Neural cell (in vitro differentiated cells): Measurements from ENCODE around the gene HVCN1. TPM values are rescaled to one million over a fixed set of nuclear protein-coding genes. Genes with fewer than 3 reads are reported as not detected.

Experiments
- H2AFZ ChIP-seq: fragments of 200-600, 300-800 bp; sonication (generic), shearing (Covaris generic); 2 replicates; pipeline ENCODE4 v1.6.0; 2014; ENCODE audit warnings: low read depth, mild to moderate bottlenecking, antibody characterized with exemption, low read length, moderate library complexity
- H3F3A ChIP-seq: fragments of 200-600 bp; shearing (Covaris generic); 2 replicates; pipeline ENCODE4 v1.6.1; 2016; ENCODE audit warnings: mild to moderate bottlenecking, moderate library complexity, mixed read lengths, antibody characterized with exemption, low read length; ENCODE audit not compliant: insufficient read depth, poor library complexity, severe bottlenecking
- H3K27ac ChIP-seq: fragments of 200-600, 300-800 bp; sonication (generic), shearing (Covaris generic); 2 replicates; pipeline ENCODE4 v1.5.1; 2014; ENCODE audit warnings: mild to moderate bottlenecking, low read length, moderate library complexity
- H3K27me3 ChIP-seq: fragments of 300-800, 200-600 bp; sonication (generic), shearing (Covaris generic); 2 replicates; pipeline ENCODE4 v1.6.0; 2014; ENCODE audit warnings: mild to moderate bottlenecking, low read depth, low read length, moderate library complexity; ENCODE audit not compliant: insufficient read depth
- H3K36me3 ChIP-seq: fragments of 300-800, 200-600 bp; sonication (generic), shearing (Covaris generic); 2 replicates; pipeline ENCODE4 v1.5.1; 2014; ENCODE audit warnings: mild to moderate bottlenecking, antibody characterized with exemption, low read length, moderate library complexity; ENCODE audit not compliant: insufficient read depth
- H3K4me2 ChIP-seq: fragments of 300-800, 200-600 bp; sonication (generic), shearing (Covaris generic); 2 replicates; pipeline ENCODE4 v1.6.0; 2014; ENCODE audit warnings: mild to moderate bottlenecking, low read length
- H3K4me3 ChIP-seq: fragments of 300-800, 200-600 bp; sonication (generic), shearing (Covaris generic); 2 replicates; pipeline ENCODE4 v1.5.1; 2014; ENCODE audit warnings: mild to moderate bottlenecking, low read length, moderate library complexity
- H3K79me2 ChIP-seq: fragments of 200-600 bp; shearing (Covaris generic); replicated peaks from 2 replicates; pipeline ENCODE4 v1.6.0; 2014; ENCODE audit warnings: mild to moderate bottlenecking, low read length, moderate library complexity; ENCODE audit not compliant: insufficient read depth
- H3K9ac ChIP-seq: fragments of 300-800, 200-600 bp; sonication (generic), shearing (Covaris generic); 2 replicates; pipeline ENCODE4 v1.6.1; 2016; ENCODE audit warnings: mild to moderate bottlenecking, low read length, mixed read lengths
- H3K9me2 ChIP-seq: fragments of 200-600 bp; shearing (Covaris generic); 2 replicates; pipeline ENCODE4 v1.6.1; 2016; ENCODE audit warnings: mild to moderate bottlenecking, low read length, mixed read lengths; ENCODE audit not compliant: insufficient read depth
- H3K9me3 ChIP-seq: fragments of 200-600, 300-800 bp; sonication (generic), shearing (Covaris generic); 2 replicates; pipeline ENCODE4 v1.6.1; 2016; ENCODE audit warnings: mild to moderate bottlenecking, mixed run types, low read length, moderate library complexity, mixed read lengths
- H4K20me1 ChIP-seq: fragments of 200-600 bp; shearing (Covaris generic); 2 replicates; pipeline ENCODE4 v1.6.1; 2016; ENCODE audit warnings: mild to moderate bottlenecking, mixed run types; ENCODE audit not compliant: insufficient read depth
- CTCF ChIP-seq: fragments of 450-650 bp; IDR thresholded peaks from 2 replicates; pipeline ENCODE4 v1.5.1; 2014; ENCODE audit warnings: antibody characterized with exemption, mild to moderate bottlenecking, moderate library complexity; ENCODE audit not compliant: poor library complexity, severe bottlenecking
- EP300 ChIP-seq: fragments of 450-650 bp; conservative IDR thresholded peaks from 2 replicates; pipeline ENCODE4 v1.6.1; 2014; ENCODE audit warnings: antibody characterized with exemption, mild to moderate bottlenecking, moderate library complexity; ENCODE audit not compliant: poor library complexity, severe bottlenecking
- EZH2 ChIP-seq: fragments of 200-600, 300-800 bp; shearing (Covaris generic), sonication (generic); IDR thresholded peaks from 2 replicates; pipeline ENCODE4 v1.6.1; 2014; ENCODE audit warnings: antibody characterized with exemption, low read length, borderline replicate concordance, mild to moderate bottlenecking; ENCODE audit not compliant: insufficient read depth, poor library complexity, severe bottlenecking
- MXI1 ChIP-seq: fragments of 450-650 bp; conservative IDR thresholded peaks from 2 replicates; pipeline ENCODE4 v1.6.1; 2014; ENCODE audit warnings: antibody characterized with exemption, mild to moderate bottlenecking; ENCODE audit not compliant: poor library complexity, severe bottlenecking
- POLR2AphosphoS5 ChIP-seq: IDR thresholded peaks from 2 replicates; pipeline ENCODE4 v1.6.1; 2012
- RAD21 ChIP-seq: fragments of 450-650 bp; conservative IDR thresholded peaks from 2 replicates; pipeline ENCODE4 v1.6.1; 2014; ENCODE audit warnings: antibody characterized with exemption, mild to moderate bottlenecking, moderate library complexity
- REST ChIP-seq: IDR thresholded peaks from 2 replicates; pipeline ENCODE4 v1.6.1; 2012; ENCODE audit warnings: borderline replicate concordance
- SMC3 ChIP-seq: fragments of 450-650 bp; conservative IDR thresholded peaks from 2 replicates; pipeline ENCODE4 v1.6.1; 2014; ENCODE audit warnings: antibody characterized with exemption, mild to moderate bottlenecking, moderate library complexity; ENCODE audit not compliant: poor library complexity
- TAF1 ChIP-seq: IDR thresholded peaks from 2 replicates; pipeline ENCODE4 v1.6.1; 2012; ENCODE audit warnings: low read depth
- polyA plus RNA-seq: library from polyadenylated mRNA; depleted of rRNA; stranded (reverse); fragments of >200 nt; gene quantifications from 2 replicates; pipeline ENCODE4 v1.2.3, GENCODE V29; 2014

HVCN1 gene
- polyA plus RNA-seq, 1 donor from 2014 or later = not detected

GRCh38 chr12:110676171-110676570, 12.7 kb downstream of the HVCN1 start:
- Histone ChIP-seq H3F3A (no peaks in the 10 kb centered on the region), H2AFZ (no peak overlapping the region), H3K9me3 (no peaks in the 10 kb centered on the region), H3K9ac (no peak overlapping the region), H4K20me1 (no peaks in the 10 kb centered on the region), H3K36me3 (no peaks in the 10 kb centered on the region), H3K4me2 (no peak overlapping the region), H3K9me2 (no peaks in the 10 kb centered on the region), H3K4me3 (no peak overlapping the region), H3K27me3 (no peaks in the 10 kb centered on the region), H3K27ac (no peak overlapping the region), H3K79me2 (no peaks in the 10 kb centered on the region)
- no peak for TF ChIP-seq REST
- no peak for TF ChIP-seq RAD21
- no peak for TF ChIP-seq SMC3
- no peak for TF ChIP-seq EP300
- no peak for TF ChIP-seq POLR2AphosphoS5

- H3K79me2 ChIP-seq = no peaks in the 10 kb centered on the region
- no peak overlapping the region for H3K4me2 ChIP-seq
- no peak overlapping the region for H3K9ac ChIP-seq
- no peaks in the 10 kb centered on the region for H3K36me3 ChIP-seq
- no peaks in the 10 kb centered on the region for H3K9me3 ChIP-seq
- TF ChIP-seq MXI1 = no peak
- TF ChIP-seq EP300 = no peak
- no peak for TF ChIP-seq RAD21
- no peak for TF ChIP-seq REST
- TF ChIP-seq SMC3 = no peak
- no peak for TF ChIP-seq EZH2
- TF ChIP-seq CTCF = no peak
- TF ChIP-seq TAF1 = no peak
- TF ChIP-seq POLR2AphosphoS5 = no peak
- H3F3A ChIP-seq = no peaks in the 10 kb centered on the region
- H3K9me2 ChIP-seq = no peaks in the 10 kb centered on the region
- no peak overlapping the region for H3K27ac ChIP-seq
- no peak overlapping the region for H2AFZ ChIP-seq
- no peak overlapping the region for H3K4me3 ChIP-seq
- H4K20me1 ChIP-seq = no peaks in the 10 kb centered on the region
- H3K27me3 ChIP-seq = no peaks in the 10 kb centered on the region
These were observed 18.7 kb downstream of the HVCN1 start for GRCh38 chr12:110670161-110670701.
